BLaER1 (cell line): ENCODE data around the gene TLL2.

Experiments
- H3K27ac ChIP-seq: shearing (Covaris generic); formaldehyde crosslinking; 2 replicates; pipeline ENCODE4 v1.8.1; 2022
- H3K27me3 ChIP-seq: shearing (Covaris generic); formaldehyde crosslinking; 2 replicates; pipeline ENCODE4 v1.8.1; 2022
- H3K36me3 ChIP-seq: shearing (Covaris generic); formaldehyde crosslinking; 2 replicates; pipeline ENCODE4 v1.8.1; 2022
- H3K4me1 ChIP-seq: shearing (Covaris generic); formaldehyde crosslinking; 2 replicates; pipeline ENCODE4 v1.8.1; 2022
- H3K4me2 ChIP-seq: shearing (Covaris generic); formaldehyde crosslinking; 2 replicates; pipeline ENCODE4 v1.8.1; 2022
- H3K4me3 ChIP-seq: shearing (Covaris generic); formaldehyde crosslinking; 2 replicates; pipeline ENCODE4 v1.8.1; 2022
- H3K9ac ChIP-seq: shearing (Covaris generic); formaldehyde crosslinking; 2 replicates; pipeline ENCODE4 v1.8.1; 2022
- H3K9me3 ChIP-seq: shearing (Covaris generic); formaldehyde crosslinking; 2 replicates; pipeline ENCODE4 v1.8.1; 2022
- H4K20me1 ChIP-seq: shearing (Covaris generic); formaldehyde crosslinking; 2 replicates; pipeline ENCODE4 v1.8.1; 2022
- Cebpa-rat ChIP-seq: shearing (Covaris generic); IDR thresholded peaks from 2 replicates; pipeline ENCODE4 v1.8.1; 2022

Gene TLL2

DNA sequence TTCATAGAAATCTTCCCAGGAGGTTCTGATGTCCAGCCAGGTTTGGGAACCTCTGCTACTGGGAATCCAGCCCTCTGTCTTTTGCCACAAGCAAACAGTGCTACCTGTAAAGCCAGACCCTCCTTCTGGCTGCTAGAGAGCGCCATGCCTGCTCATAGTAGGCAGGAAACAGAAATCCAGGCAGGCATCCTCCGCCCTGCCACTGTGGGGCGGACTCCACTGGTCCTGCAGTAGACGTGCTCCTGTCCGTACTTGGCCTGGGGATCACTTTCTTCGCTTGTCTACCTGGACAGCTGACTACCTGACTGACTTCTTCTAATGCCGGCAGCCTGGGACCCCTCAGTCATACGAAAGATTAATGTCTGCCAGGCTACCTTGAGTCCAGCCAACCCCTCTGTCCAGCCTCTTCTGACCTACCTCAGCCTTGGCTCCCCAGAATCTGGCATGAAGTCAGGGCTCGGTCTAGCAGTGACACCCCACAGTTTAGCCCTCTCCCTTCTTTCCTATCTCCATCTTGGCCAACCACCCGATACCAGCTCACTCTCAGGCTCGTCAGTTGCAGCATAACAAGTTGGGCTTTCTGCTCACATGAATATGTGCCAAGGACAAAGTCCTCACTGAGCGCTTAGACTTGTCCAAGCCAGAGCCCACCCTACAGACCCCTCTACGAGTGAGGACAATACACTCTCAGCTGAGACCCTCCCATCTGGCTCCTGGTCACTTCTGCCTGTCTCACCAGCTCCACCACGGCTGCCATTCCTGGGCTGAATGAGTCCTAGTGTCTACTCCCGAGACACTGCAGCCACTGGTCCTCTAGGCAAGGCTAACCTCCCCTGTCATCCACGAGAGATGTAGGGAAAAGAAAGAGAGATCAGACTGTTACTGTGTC lies 111.1 kb downstream of the TLL2 start:
- Histone ChIP-seq H3K27me3 (no peaks in the 10 kb centered on the region), H3K27ac (no peak overlapping the region), H3K4me3 (no peak overlapping the region), H3K36me3 (no peaks in the 10 kb centered on the region), H3K4me2 (no peak overlapping the region), H3K9me3 (no peaks in the 10 kb centered on the region), H3K9ac (no peak overlapping the region), H3K4me1 (no peaks in the 10 kb centered on the region), H4K20me1 (no peaks in the 10 kb centered on the region)
- TF ChIP-seq Cebpa-rat, result no peak

DNA sequence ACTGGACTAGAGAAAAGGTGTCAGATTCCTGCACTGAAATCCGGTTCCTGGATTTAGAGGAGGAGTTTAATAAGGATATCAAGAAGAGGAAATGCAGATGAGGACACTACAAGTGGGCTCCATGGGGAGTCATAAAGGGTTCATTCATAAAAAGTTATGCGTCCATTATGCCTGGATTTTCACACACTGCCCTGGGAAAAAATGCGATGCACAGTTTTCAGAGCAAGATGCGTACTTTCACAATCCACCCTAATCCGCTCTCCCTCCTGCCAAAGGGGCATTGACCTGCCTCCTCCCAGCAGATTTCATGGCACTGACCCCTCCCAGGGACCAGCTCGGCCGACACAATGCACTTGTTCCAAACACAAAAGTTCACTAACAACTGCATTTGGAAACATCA lies 112.7 kb downstream of the TLL2 start:
- Histone ChIP-seq H3K4me1 (peaks cover 13% of the 10 kb centered on the region), H3K4me3 (no peak overlapping the region), H3K36me3 (no peaks in the 10 kb centered on the region), H3K4me2 (no peak overlapping the region), H4K20me1 (no peaks in the 10 kb centered on the region), H3K9me3 (no peaks in the 10 kb centered on the region), H3K27me3 (no peaks in the 10 kb centered on the region), H3K27ac (no peak overlapping the region), H3K9ac (no peak overlapping the region)
- no peak for TF ChIP-seq Cebpa-rat

DNA sequence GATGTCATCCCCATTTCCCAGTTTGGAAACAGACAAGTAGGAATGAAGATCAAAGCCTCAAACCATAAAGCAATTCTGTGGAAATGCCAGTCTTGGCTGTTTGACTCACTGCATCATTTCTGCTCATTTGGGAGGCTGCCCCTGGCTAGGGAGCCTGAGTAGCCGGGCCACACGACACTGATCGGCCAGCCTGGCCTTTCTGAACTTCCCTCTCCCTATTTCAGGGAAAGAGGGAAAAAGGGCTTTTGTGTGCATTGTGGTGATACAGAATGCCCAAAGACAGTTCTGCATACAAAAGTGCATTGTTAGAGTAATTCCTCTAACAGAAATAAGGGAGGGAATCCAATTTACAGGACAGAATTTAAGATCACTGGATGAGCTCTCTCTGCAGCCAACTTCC lies 113.3 kb downstream of the TLL2 start:
- Histone ChIP-seq H3K4me3 (no peak overlapping the region), H4K20me1 (no peaks in the 10 kb centered on the region), H3K36me3 (no peaks in the 10 kb centered on the region), H3K27me3 (no peaks in the 10 kb centered on the region), H3K9me3 (no peaks in the 10 kb centered on the region), H3K9ac (no peak overlapping the region), H3K27ac (no peak overlapping the region), H3K4me1 (peaks cover 14% of the 10 kb centered on the region), H3K4me2 (no peak overlapping the region)
- TF ChIP-seq Cebpa-rat, result no peak

DNA sequence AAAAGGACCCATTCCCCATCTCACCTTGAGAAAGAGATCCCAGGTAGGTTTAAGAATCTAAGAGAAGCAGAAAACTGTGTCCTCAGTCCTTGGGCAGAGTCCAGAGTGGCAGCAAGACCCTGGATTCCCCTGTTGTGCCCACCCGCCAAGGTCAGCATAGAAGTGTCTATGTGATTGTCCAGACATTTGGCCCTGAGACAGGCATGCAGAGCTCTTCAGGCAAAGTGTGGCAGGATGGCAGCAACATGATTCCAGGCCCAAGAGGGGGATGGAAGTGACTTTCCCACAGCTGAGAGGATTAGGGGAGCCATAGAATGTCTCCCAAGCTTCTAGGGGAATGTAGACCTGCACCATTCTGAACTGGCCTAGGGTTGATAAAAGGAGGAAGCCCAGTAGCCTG lies 115.8 kb downstream of the TLL2 start:
- H3K27me3 ChIP-seq, result no peaks in the 10 kb centered on the region
- no peak overlapping the region for H3K4me3 ChIP-seq
- H3K4me1 ChIP-seq, result peaks cover 14% of the 10 kb centered on the region
- no peaks in the 10 kb centered on the region for H3K9me3 ChIP-seq
- no peak overlapping the region for H3K4me2 ChIP-seq
- no peaks in the 10 kb centered on the region for H3K36me3 ChIP-seq
- no peak overlapping the region for H3K27ac ChIP-seq
- no peak overlapping the region for H3K9ac ChIP-seq
- no peak for TF ChIP-seq Cebpa-rat
- no peaks in the 10 kb centered on the region for H4K20me1 ChIP-seq

DNA sequence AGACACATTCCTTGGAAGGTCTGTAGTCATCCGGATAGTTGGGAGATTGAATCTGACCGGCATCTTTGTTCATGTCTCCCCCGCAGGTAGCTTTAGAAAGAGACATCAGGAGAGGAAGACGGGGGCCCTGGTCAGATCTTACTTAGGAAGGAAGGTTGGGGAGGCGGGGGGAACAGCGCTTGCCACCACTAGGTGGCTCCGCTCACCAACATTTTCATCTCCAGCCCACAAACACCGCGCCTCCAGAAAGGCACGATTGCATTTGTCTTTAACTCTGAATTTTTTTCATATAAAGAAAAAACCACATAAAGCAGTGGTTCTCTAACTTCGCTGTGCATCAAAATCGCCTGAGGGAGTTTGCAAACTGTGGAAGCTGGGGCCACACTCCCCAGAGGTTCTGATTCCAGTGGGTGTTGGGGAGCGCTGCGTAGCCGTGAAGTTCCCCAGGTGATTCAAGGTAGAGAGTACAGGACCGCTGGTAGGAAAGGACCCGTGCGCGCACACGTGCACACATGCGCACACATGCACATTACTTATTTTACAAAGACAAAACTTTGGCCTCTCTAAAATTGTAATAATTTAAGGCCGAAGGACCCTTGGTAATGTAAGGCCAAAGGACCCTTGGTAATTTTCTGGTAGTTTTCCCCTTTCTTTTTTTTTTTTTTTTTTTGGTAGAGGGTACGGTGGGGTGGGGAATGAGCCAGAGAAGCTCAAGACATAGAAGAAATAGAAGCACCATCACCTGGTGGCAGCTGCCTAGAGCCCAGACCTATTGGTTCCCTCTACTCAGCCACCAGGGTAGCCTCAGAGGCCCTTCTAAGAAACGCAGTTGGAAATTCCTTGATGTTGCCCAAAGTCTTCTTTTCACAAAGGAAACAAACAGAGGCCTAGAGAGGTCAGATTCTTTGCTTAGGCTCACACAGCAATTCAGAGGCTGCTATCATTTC lies 117.5 kb downstream of the TLL2 start:
- Histone ChIP-seq H3K9ac (no peak overlapping the region), H3K4me3 (no peak overlapping the region), H3K9me3 (no peaks in the 10 kb centered on the region), H3K27me3 (no peaks in the 10 kb centered on the region), H3K4me1 (peaks cover 14% of the 10 kb centered on the region), H3K36me3 (no peaks in the 10 kb centered on the region), H4K20me1 (no peaks in the 10 kb centered on the region), H3K27ac (no peak overlapping the region), H3K4me2 (peak overlapping the region; percentile 35; the same call in 1 of the 2 replicates)
- TF ChIP-seq Cebpa-rat, result no peak

DNA sequence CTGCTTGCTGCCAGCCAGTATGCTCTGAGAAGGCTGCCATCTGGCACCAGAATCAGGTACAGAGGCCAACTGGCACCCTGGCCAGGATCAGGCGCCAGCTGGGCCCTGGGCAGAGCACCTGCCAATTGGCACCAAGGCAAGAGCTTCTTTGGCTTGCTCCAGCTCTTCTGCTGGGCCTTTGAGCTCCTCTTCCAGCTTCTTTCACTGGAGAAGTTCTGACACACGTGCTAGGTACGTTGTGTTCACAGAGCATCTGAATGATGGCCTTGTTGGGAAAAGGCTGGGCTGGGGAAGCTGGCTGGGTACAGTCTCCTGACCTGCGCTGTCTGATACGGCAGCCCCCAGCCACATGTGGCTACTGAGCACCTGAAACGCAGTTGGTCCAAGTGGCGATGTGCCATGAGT lies 123.3 kb downstream of the TLL2 start:
- no peak overlapping the region for H3K4me2 ChIP-seq

DNA sequence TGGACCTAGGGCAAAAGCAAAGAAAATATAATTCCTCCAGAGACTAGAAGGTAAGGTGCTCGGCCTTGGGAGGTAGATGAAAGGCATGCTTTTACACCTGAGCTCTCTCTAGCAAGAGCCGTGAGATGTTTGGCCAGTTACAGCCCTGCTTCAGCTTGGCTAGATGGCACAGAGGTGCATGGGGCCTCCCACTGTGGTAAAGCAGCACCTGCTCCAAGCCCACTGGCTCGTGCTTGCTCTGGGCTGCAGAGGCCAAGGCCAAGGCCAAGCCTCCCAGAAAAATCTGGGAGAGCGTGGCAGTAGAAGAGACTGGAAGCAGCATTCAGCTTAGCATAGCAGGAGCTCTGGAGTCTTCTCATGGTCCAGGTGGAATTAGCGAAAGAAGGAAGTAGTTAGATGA lies 123.9 kb downstream of the TLL2 start:
- Histone ChIP-seq H3K27ac (no peak overlapping the region), H3K4me3 (no peak overlapping the region), H3K4me1 (no peaks in the 10 kb centered on the region), H3K36me3 (no peaks in the 10 kb centered on the region), H3K9me3 (no peaks in the 10 kb centered on the region), H3K27me3 (no peaks in the 10 kb centered on the region), H3K4me2 (no peak overlapping the region), H3K9ac (no peak overlapping the region), H4K20me1 (no peaks in the 10 kb centered on the region)
- no peak for TF ChIP-seq Cebpa-rat

More for the DNA sequence above, 123.3 kb downstream of the TLL2 start:
- no peak for TF ChIP-seq Cebpa-rat
- Histone ChIP-seq H3K4me3 (no peak overlapping the region), H3K27ac (no peak overlapping the region), H3K27me3 (no peaks in the 10 kb centered on the region), H3K36me3 (no peaks in the 10 kb centered on the region), H3K4me1 (no peaks in the 10 kb centered on the region), H3K9me3 (no peaks in the 10 kb centered on the region), H4K20me1 (no peaks in the 10 kb centered on the region), H3K9ac (no peak overlapping the region)

DNA sequence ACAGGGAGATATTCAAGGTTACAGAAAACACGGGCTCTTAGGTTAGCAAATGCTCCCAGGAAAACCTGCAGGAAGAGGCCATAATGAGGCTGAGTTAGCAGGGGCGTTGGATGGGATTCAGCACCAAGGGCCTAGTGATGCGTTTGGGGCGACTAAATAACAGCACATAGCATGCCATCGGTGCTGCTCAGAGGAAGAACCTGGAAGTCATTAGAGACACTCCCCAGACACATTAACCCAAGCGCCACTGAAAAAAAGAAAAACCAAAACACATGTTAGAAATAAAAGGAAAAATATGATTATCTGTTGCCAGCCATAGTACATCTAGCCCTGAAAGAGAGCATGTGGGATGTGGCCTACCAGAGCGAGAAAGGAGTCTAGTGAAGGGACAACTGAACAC lies 126.1 kb downstream of the TLL2 start:
- Histone ChIP-seq H3K9me3 (no peaks in the 10 kb centered on the region), H3K9ac (no peak overlapping the region), H3K4me2 (no peak overlapping the region), H3K4me3 (no peak overlapping the region), H3K27ac (no peak overlapping the region), H3K36me3 (no peaks in the 10 kb centered on the region), H4K20me1 (no peaks in the 10 kb centered on the region), H3K4me1 (no peaks in the 10 kb centered on the region), H3K27me3 (no peaks in the 10 kb centered on the region)
- no peak for TF ChIP-seq Cebpa-rat

DNA sequence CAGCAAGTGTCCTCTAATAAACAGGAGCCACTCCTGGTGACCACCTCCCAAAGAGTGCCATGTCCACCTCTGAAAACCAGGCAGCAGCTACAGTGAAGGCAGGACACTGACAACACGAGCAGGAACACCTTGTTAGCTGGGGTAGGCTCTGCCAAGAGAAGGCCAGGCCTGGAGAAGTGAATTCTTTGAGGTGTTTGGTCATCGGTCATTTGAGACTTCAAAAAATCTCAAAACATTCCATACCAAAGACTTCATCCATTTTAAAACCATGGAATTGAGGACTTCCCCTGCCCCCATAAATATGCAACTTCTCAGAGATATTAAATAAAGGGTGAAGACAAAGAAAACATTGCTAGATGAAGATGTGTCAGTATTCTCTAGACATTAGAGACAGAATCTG lies 126.6 kb downstream of the TLL2 start:
- Histone ChIP-seq H3K4me3 (no peak overlapping the region), H3K4me2 (no peak overlapping the region), H3K4me1 (no peaks in the 10 kb centered on the region), H4K20me1 (no peaks in the 10 kb centered on the region), H3K27me3 (no peaks in the 10 kb centered on the region), H3K36me3 (no peaks in the 10 kb centered on the region), H3K27ac (no peak overlapping the region), H3K9ac (no peak overlapping the region), H3K9me3 (no peaks in the 10 kb centered on the region)
- TF ChIP-seq Cebpa-rat, result no peak

DNA sequence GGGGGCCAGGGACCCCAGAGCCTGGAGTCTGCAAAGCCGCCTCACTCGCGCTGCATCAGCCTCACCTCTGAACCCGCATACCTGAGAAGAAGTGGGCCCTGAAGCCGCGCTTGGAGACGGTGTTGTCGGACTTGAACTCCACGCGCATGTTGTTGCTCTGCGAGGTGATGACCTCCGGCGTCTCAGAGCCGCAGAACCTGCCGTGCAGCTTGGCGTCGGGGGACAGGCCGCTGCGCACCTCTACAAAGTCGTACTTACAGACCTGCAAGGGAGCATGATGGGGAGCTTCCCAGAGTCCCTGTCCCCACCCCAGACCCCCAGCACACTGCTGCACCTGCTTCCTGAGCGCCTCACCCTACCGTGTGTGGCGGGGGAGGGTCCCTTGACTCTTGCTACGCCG lies 129.2 kb downstream of the TLL2 start:
- H4K20me1 ChIP-seq, result no peaks in the 10 kb centered on the region
- no peaks in the 10 kb centered on the region for H3K9me3 ChIP-seq
- TF ChIP-seq Cebpa-rat, result no peak

More for the DNA sequence above, 129.2 kb downstream of the TLL2 start:
- Histone ChIP-seq H3K4me3 (no peak overlapping the region), H3K4me1 (no peaks in the 10 kb centered on the region), H3K36me3 (no peaks in the 10 kb centered on the region), H3K4me2 (no peak overlapping the region), H3K27ac (no peak overlapping the region), H3K9ac (no peak overlapping the region), H3K27me3 (no peaks in the 10 kb centered on the region)
